Sigmoid colon (tissue), 7 donors: Measurements from ENCODE around the gene AXIN1. TPM values are rescaled to one million over a fixed set of nuclear protein-coding genes. Genes with fewer than 3 reads are reported as not detected.
A peak's percentile ranks its signal among the peaks of the same experiment; 100 is the strongest.

Experiments
- DNase-seq: peaks from one replicate; pipeline ENCODE4 v3.0.0-alpha.2; 2019
- H3K27ac ChIP-seq, 4 donors: fragments of 200-600 bp; sonication (generic); one replicate each; pipeline ENCODE4 v1.5.1; 2016 to 2019; ENCODE audit warnings: mild to moderate bottlenecking in 1 of 4
- H3K27me3 ChIP-seq, 3 donors: fragments of 200-600 bp; sonication (generic); one replicate each; pipeline ENCODE4 v1.5.1; 2019; ENCODE audit warnings: mild to moderate bottlenecking in 1 of 3
- H3K36me3 ChIP-seq, 4 donors: fragments of 200-600 bp; sonication (generic); one replicate each; pipeline ENCODE4 v1.5.1; 2016 to 2019
- H3K4me1 ChIP-seq, 4 donors: fragments of 200-600 bp; sonication (generic); one replicate each; pipeline ENCODE4 v1.5.1; 2017 to 2019
- H3K4me3 ChIP-seq, 4 donors: fragments of 200-600 bp; sonication (generic); one replicate each; pipeline ENCODE4 v1.5.1; 2017 to 2019; ENCODE audit warnings: mild to moderate bottlenecking in 2 of 4, moderate library complexity in 1 of 4
- H3K9me3 ChIP-seq, 4 donors: fragments of 200-600 bp in 3 of 4; sonication (generic) in 3 of 4; one replicate each; pipeline versions ENCODE4 v1.5.1 to v1.6.1; 2013 to 2019
- CTCF ChIP-seq, 4 experiments: fragments of 450-650 bp in 3 of 4; fragments of 200-600 bp in 1 of 4; IDR thresholded peaks; one replicate each; pipeline ENCODE4 v1.5.1; 2016 to 2019; ENCODE audit warnings: antibody characterized with exemption in 4 of 4, mild to moderate bottlenecking in 3 of 4, moderate library complexity in 2 of 4
- EP300 ChIP-seq, 4 donors: sonication (generic); formaldehyde crosslinking; IDR thresholded peaks; one replicate each; pipeline ENCODE4 v1.6.1; 2017; ENCODE audit warnings: antibody characterized with exemption in 4 of 4
- POLR2A ChIP-seq, 2 donors: fragments of 450-650 bp; IDR thresholded peaks; one replicate each; pipeline ENCODE4 v1.6.1; 2016; ENCODE audit warnings: antibody characterized with exemption in 2 of 2, mild to moderate bottlenecking in 2 of 2, moderate library complexity in 2 of 2
- POLR2AphosphoS5 ChIP-seq, 4 donors: sonication (generic); formaldehyde crosslinking; IDR thresholded peaks; one replicate each; pipeline ENCODE4 v1.6.1; 2017; ENCODE audit warnings: antibody characterized with exemption in 4 of 4
- WGBS, 2 donors: extraction: QIAGEN DNeasy Blood & Tissue Kit; methylation state at CpG; one replicate each; pipeline ENCODE4 v1.1.7; 2013; 5-methylcytosine and 5-hydroxymethylcytosine counted together
- intact Hi-C: fragments of 100-400 bp; cut with DNase I; formaldehyde crosslinking; loops from one replicate; pipeline ENCODE4 v1.15.1; 2023
- polyA plus RNA-seq, 3 donors: library from polyadenylated mRNA; stranded (reverse); fragments of 200-250 nt; gene quantifications; one replicate each; pipeline ENCODE4 v1.2.3, GENCODE V29; 2013
- total RNA-seq, 4 donors: library from RNA; depleted of rRNA; stranded (reverse); fragments of >200 nt; gene quantifications; one replicate each; pipeline ENCODE4 v1.1.0, GENCODE V29; 2016
- donor health status: healthy with polysubstance abuse.
- donor health status: Bipolar disorder and iron deficiency.
- donor health status: healthy.

The AXIN1 gene
- total and polyA plus RNA-seq, 7 donors: 17.9 to 33.4 (median 28.2) TPM

GRCh38 chr16:276426-277077 is 76.0 kb downstream of the AXIN1 start:
- no peak for DNase-seq
- intact Hi-C loops: no loop called here
- Histone ChIP-seq H3K36me3 (no peaks in the 10 kb centered on the region), H3K9me3 (no peaks in the 10 kb centered on the region), H3K27ac (peak overlapping the region in 1 of 4 donors; percentile 37), H3K4me1 (peaks cover 0 to 32% (median 28%) of the 10 kb centered on the region in 4 donors), H3K4me3 (peak overlapping the region in 3 of 4 donors; percentile 51 to 60 (median 57)), H3K27me3 (peaks cover 8 to 31% (median 28%) of the 10 kb centered on the region in 3 donors)
- TF ChIP-seq POLR2AphosphoS5 (IDR thresholded peaks at IDR 0.05) (no peak), EP300 (IDR thresholded peaks at IDR 0.05) (no peak), CTCF (IDR thresholded peaks at IDR 0.05) (no peak), POLR2A (IDR thresholded peaks at IDR 0.05) (no peak)
- 70 to 86% methylated on average over 20 of the region's 20 CpGs for WGBS, 2 donors

GRCh38 chr16:275786-276232 is 76.7 kb downstream of the AXIN1 start, which contains the start of gene RGS11:
RGS11 (minus strand) TSS chr16:275944; CDS start chr16:275911, 33 bp downstream.
- TF ChIP-seq CTCF (IDR thresholded peaks at IDR 0.05): no peak
- no peak for TF ChIP-seq EP300 (IDR thresholded peaks at IDR 0.05)
- TF ChIP-seq POLR2A (IDR thresholded peaks at IDR 0.05): no peak
- TF ChIP-seq POLR2AphosphoS5 (IDR thresholded peaks at IDR 0.05): no peak
- Histone ChIP-seq H3K36me3 (no peaks in the 10 kb centered on the region), H3K4me3 (peak within 1 kb of the TSS; percentile 41 to 60 (median 54)), H3K27ac (peak within 1 kb of the TSS in 3 of 4 donors; percentile 10 to 37 (median 22)), H3K4me1 (peaks cover 0 to 26% (median 20%) of the 10 kb centered on the region in 4 donors), H3K27me3 (peaks cover 3 to 24% (median 20%) of the 10 kb centered on the region in 3 donors), H3K9me3 (no peaks in the 10 kb centered on the region)
- intact Hi-C loops: loop anchor here (2.0 kb wide), 1 partner anchor 75 kb away; no protein-coding TSS in a partner anchor
- 2 to 4% methylated on average over 56 of the region's 56 CpGs for WGBS, 2 donors
- no peak for DNase-seq

GRCh38 chr16:275041-275641 is 77.4 kb downstream of the AXIN1 start:
- peak overlapping the region in 2 of 4 donors; percentile 10 to 22 for H3K27ac ChIP-seq
- H3K4me1 ChIP-seq: peaks cover 0 to 22% (median 16%) of the 10 kb centered on the region in 4 donors
- no peak for DNase-seq
- H3K9me3 ChIP-seq: no peaks in the 10 kb centered on the region
- no peaks in the 10 kb centered on the region for H3K36me3 ChIP-seq
- H3K4me3 ChIP-seq: peak overlapping the region; percentile 41 to 60 (median 54)
- 1 to 3% methylated on average over 58 of the region's 58 CpGs for WGBS, 2 donors
- TF ChIP-seq CTCF (IDR thresholded peaks at IDR 0.05) (no peak), POLR2AphosphoS5 (IDR thresholded peaks at IDR 0.05) (no peak), POLR2A (IDR thresholded peaks at IDR 0.05) (no peak), EP300 (IDR thresholded peaks at IDR 0.05) (no peak)
- H3K27me3 ChIP-seq: peaks cover 0 to 21% (median 17%) of the 10 kb centered on the region in 3 donors
- intact Hi-C loops: loop anchor here (2.0 kb wide), 1 partner anchor 76 kb away; no protein-coding TSS in a partner anchor

- H3K36me3 ChIP-seq: no peaks in the 10 kb centered on the region
- WGBS, 2 donors: 31 to 76% methylated on average over 30 of the region's 30 CpGs
- TF ChIP-seq EP300 (IDR thresholded peaks at IDR 0.05) (no peak), CTCF (IDR thresholded peaks at IDR 0.05) (no peak)
- H3K4me1 ChIP-seq: peaks cover 0 to 18% (median 13%) of the 10 kb centered on the region in 4 donors
- no peak overlapping the region for H3K4me3 ChIP-seq
- no peak for DNase-seq
- peaks cover 0 to 12% (median 9%) of the 10 kb centered on the region in 3 donors for H3K27me3 ChIP-seq
- H3K27ac ChIP-seq: no peak overlapping the region
- intact Hi-C loops: loop anchor here (2.0 kb wide), 1 partner anchor 77 kb away; no protein-coding TSS in a partner anchor
- no peaks in the 10 kb centered on the region for H3K9me3 ChIP-seq
Observed at GRCh38 chr16:273547-274421, 78.7 kb downstream of the AXIN1 start.
